NCI-H128 (cell line): ENCODE data around the gene ABCG2.
"Not testable (repeated sequence)": the region's sequence is repeated elsewhere in the genome, so short reads cannot be mapped to it uniquely, and the experiment has no call there.

Experiments used
- DNase-seq: peaks from one replicate; lab custom pipeline; 2025; ENCODE audit not compliant: unreplicated experiment; lab: John Stamatoyannopoulos, UW

The ABCG2 gene

GRCh38 chr4:88119943-88120342 lies 38.5 kb downstream of the ABCG2 start:
- DNase-seq = no peak

- no peak for DNase-seq
Measured at GRCh38 chr4:88115587-88115986, 42.9 kb downstream of the ABCG2 start.

GRCh38 chr4:88112856-88113255 lies 45.6 kb downstream of the ABCG2 start:
- DNase-seq = no peak

GRCh38 chr4:88110826-88111225 lies 47.6 kb downstream of the ABCG2 start:
- no peak for DNase-seq

GRCh38 chr4:88109123-88109881 lies 49.1 kb downstream of the ABCG2 start:
- DNase-seq = no peak

- no peak for DNase-seq
Measured at GRCh38 chr4:88108747-88109122, 49.7 kb downstream of the ABCG2 start.

- not testable (repeated sequence) for DNase-seq
Measured at GRCh38 chr4:88108108-88108465, 50.4 kb downstream of the ABCG2 start.

GRCh38 chr4:88107406-88108107 lies 50.9 kb downstream of the ABCG2 start:
- DNase-seq = no peak

- no peak for DNase-seq
Measured at GRCh38 chr4:88106205-88106604, 52.2 kb downstream of the ABCG2 start.

- DNase-seq = no peak
Measured at GRCh38 chr4:88104902-88105610, 53.4 kb downstream of the ABCG2 start.

- DNase-seq = no peak
Measured at GRCh38 chr4:88102026-88102425, 56.4 kb downstream of the ABCG2 start.

- DNase-seq = no peak
Measured at GRCh38 chr4:88101165-88101564, 57.3 kb downstream of the ABCG2 start.

GRCh38 chr4:88098993-88099752 lies 59.3 kb downstream of the ABCG2 start:
- DNase-seq = no peak

- DNase-seq = no peak
Measured at GRCh38 chr4:88097781-88098180, 60.7 kb downstream of the ABCG2 start.

GRCh38 chr4:88097301-88097700 lies 61.1 kb downstream of the ABCG2 start:
- no peak for DNase-seq

- DNase-seq = no peak
Measured at GRCh38 chr4:88093874-88094273, 64.6 kb downstream of the ABCG2 start.

- no peak for DNase-seq
Measured at GRCh38 chr4:88091378-88091777, 67.1 kb downstream of the ABCG2 start.

- DNase-seq = no peak
Measured at GRCh38 chr4:88090898-88091297, 67.5 kb downstream of the ABCG2 start.

- DNase-seq = no peak
Measured at GRCh38 chr4:88087004-88087403, 71.4 kb downstream of the ABCG2 start.

GRCh38 chr4:88080626-88081025 lies 77.8 kb downstream of the ABCG2 start:
- DNase-seq = no peak

- no peak for DNase-seq
Measured at GRCh38 chr4:88078579-88078978, 79.9 kb downstream of the ABCG2 start.
